HL-60 (cell line): ENCODE measurements around the gene FKBP9.
A peak's percentile ranks its signal among the peaks of the same experiment; 100 is the strongest.
"Not testable (repeated sequence)": the region's sequence is repeated elsewhere in the genome, so short reads cannot be mapped to it uniquely, and the experiment has no call there.

ENCODE experiments used
- DNase-seq, 2 experiments: peaks; one replicate each; pipeline ENCODE4 v3.0.0-alpha.2; 2010 to 2020; ENCODE audit warnings: low read depth in 1 of 2, low spot score in 1 of 2
- H3K27ac ChIP-seq: fragments of 250-450 bp; sonication (Bioruptor Pico); replicated peaks from 2 replicates; pipeline ENCODE4 v1.5.1; 2020; ENCODE audit warnings: mild to moderate bottlenecking, moderate library complexity
- H3K27me3 ChIP-seq: fragments of 250-450 bp; sonication (Bioruptor Pico); 2 replicates; pipeline ENCODE4 v1.5.1; 2021; ENCODE audit warnings: mild to moderate bottlenecking, moderate library complexity; ENCODE audit not compliant: insufficient read depth, poor library complexity, severe bottlenecking
- H3K4me3 ChIP-seq: replicated peaks from 2 replicates; pipeline ENCODE4 v1.5.1; 2011; ENCODE audit warnings: mild to moderate bottlenecking, control low read depth, low read length; ENCODE audit not compliant: insufficient read depth
- GABPA ChIP-seq: IDR thresholded peaks from 2 replicates; pipeline ENCODE4 v1.6.1; 2012; ENCODE audit warnings: low read depth
- POLR2AphosphoS5 ChIP-seq: IDR thresholded peaks from 2 replicates; pipeline ENCODE4 v1.6.1; 2012; ENCODE audit warnings: low read depth
- REST ChIP-seq: IDR thresholded peaks from 2 replicates; pipeline ENCODE4 v1.6.1; 2012; ENCODE audit warnings: low read depth; ENCODE audit not compliant: insufficient replicate concordance
- SPI1 ChIP-seq: IDR thresholded peaks from 2 replicates; pipeline ENCODE4 v1.6.1; 2012; ENCODE audit warnings: low read depth, mild to moderate bottlenecking, borderline replicate concordance
- TF ChIP-seq, protein P1 (sequence below): IDR thresholded peaks from one replicate; pipeline ENCODE4 v1.5.1; 2011; ENCODE audit warnings: low read length, control low read depth, inconsistent platforms; ENCODE audit not compliant: insufficient read depth

The FKBP9 gene

DNA sequence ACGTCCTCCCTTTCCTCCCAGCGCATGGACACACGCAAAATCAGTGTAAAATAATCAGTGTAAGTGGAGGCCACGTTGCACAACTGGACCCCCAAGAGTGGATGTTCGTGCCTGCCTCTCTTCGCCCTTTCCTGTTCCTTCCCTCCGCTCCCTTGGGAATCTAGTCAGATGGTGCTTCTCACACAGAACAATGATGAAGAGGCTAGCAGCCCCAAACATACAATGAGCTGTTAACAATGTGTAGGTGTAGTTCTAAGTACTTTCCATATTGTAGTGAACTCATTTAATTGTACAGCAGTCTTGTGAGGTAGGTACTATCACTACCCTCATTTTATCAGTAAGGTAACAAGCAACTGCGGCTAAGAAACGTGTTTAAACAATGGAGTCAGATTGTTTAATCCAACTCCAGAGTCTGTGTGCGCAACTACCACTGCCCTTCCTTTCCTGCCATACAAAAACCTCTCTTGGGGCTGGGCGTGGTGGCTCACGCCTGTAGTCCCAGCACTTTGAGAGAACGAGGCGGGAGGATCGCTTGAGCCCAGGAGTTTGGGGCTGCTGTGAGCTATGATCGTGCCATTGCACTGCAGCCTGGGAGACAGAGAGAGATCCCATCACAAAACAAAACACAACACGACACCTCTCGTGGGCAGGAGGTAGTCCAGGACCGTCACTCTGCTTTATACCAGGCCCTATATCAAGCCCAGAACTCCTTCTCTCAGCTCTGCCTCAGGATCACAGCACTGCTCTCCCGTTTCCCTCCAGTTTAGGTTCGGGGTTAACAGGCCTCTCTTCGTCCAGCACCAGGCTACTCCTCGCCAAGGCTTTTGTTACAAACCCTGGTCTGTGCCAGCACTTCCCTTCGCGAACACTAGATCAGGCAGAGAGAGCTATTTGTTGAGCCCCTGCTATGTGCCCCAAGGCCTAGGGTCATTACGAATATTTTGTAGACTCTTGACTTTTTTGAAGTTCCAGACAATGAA, 1.1 kb downstream of the FKBP9 start:
- H3K4me3 ChIP-seq = peak overlapping the region; percentile 57
- TF ChIP-seq POLR2AphosphoS5 (no peak), SPI1 (no peak), REST (no peak), GABPA (no peak)
- TF ChIP-seq, protein P1, sequence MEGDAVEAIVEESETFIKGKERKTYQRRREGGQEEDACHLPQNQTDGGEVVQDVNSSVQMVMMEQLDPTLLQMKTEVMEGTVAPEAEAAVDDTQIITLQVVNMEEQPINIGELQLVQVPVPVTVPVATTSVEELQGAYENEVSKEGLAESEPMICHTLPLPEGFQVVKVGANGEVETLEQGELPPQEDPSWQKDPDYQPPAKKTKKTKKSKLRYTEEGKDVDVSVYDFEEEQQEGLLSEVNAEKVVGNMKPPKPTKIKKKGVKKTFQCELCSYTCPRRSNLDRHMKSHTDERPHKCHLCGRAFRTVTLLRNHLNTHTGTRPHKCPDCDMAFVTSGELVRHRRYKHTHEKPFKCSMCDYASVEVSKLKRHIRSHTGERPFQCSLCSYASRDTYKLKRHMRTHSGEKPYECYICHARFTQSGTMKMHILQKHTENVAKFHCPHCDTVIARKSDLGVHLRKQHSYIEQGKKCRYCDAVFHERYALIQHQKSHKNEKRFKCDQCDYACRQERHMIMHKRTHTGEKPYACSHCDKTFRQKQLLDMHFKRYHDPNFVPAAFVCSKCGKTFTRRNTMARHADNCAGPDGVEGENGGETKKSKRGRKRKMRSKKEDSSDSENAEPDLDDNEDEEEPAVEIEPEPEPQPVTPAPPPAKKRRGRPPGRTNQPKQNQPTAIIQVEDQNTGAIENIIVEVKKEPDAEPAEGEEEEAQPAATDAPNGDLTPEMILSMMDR = no peak
- H3K27me3 ChIP-seq = no peaks in the 10 kb centered on the region
- no peak overlapping the region for H3K27ac ChIP-seq
- DNase-seq = no peak

DNA sequence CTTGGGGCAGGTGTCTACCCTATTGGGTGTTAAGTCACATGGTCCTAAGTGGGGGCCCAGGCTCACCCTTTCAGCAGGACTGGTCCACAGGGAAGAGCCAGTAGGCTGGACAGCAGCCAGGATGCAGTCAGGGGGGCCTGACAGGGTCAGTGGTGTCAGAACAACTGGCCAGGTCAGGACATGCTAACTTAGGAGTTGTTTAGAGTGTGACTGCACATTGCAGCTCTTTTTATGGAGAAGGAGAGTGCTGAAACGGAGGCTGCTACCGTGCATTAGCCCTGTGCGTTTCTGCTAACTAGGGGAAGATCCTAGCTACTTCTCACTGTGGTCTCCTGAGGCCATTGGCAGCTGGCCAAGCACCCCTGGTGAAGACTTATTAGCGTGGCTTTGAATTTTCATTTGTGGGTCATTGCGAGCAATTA, 6.7 kb downstream of the FKBP9 start:
- peak; percentile 36 for TF ChIP-seq REST
- H3K4me3 ChIP-seq, H3K27me3 ChIP-seq, H3K27ac ChIP-seq, DNase-seq: not testable (repeated sequence)

- H3K4me3 ChIP-seq, H3K27ac ChIP-seq, H3K27me3 ChIP-seq, DNase-seq: not testable (repeated sequence)
Observed at GRCh38 chr7:32964461-32965159, 7.4 kb downstream of the FKBP9 start.

GRCh38 chr7:32966489-32967267, 9.4 kb downstream of the FKBP9 start:
- not testable (repeated sequence) for H3K27ac ChIP-seq, DNase-seq, H3K27me3 ChIP-seq, H3K4me3 ChIP-seq

GRCh38 chr7:32967268-32967582, 10.0 kb downstream of the FKBP9 start:
- not testable (repeated sequence) for H3K27ac ChIP-seq, H3K4me3 ChIP-seq, H3K27me3 ChIP-seq, DNase-seq

GRCh38 chr7:32971967-32972366, 14.7 kb downstream of the FKBP9 start:
- not testable (repeated sequence) for H3K27ac ChIP-seq, DNase-seq, H3K27me3 ChIP-seq, H3K4me3 ChIP-seq
